H1 (cell line): ENCODE results near the gene RARB. TPM values are rescaled to one million over a fixed set of nuclear protein-coding genes. Genes with fewer than 3 reads are reported as not detected.

Source experiments
- CBX5 ChIP-seq: fragments of 300-800, 300-1000 bp; sonication (generic); IDR thresholded peaks from 2 replicates; pipeline ENCODE4 v1.7.1; 2016; ENCODE audit warnings: antibody characterized with exemption, low read length, low read depth
- polyA plus RNA-seq, 7 experiments: library from polyadenylated mRNA; depleted of rRNA in 3 of 7; stranded (reverse) in 5 of 7; unstranded in 2 of 7; fragments of >200 nt in 5 of 7; fragments of 200-250 nt in 2 of 7; gene quantifications; 1 replicate in 5 of 7; 2 replicates in 1 of 7; 4 replicates in 1 of 7; pipeline versions ENCODE4 v1.2.1 to v1.2.3, GENCODE V29; 2011 to 2013; ENCODE audit warnings: missing spikeins in 2 of 7, mixed read lengths in 2 of 7
- total RNA-seq: library from RNA; stranded (reverse); fragmentation: NEBNext Ultra II Directional; extraction: Animal tissue kit (Norgen Biotek cat#: 25700); gene quantifications from 2 replicates; pipeline ENCODE4 v1.2.1, GENCODE V29; 2021

Gene RARB
- total and polyA plus RNA-seq, 2 of the 8 experiments (the other 6 are each of a cell fraction or from before 2014, with no cell fraction given): 0.15 to 0.22 TPM

DNA sequence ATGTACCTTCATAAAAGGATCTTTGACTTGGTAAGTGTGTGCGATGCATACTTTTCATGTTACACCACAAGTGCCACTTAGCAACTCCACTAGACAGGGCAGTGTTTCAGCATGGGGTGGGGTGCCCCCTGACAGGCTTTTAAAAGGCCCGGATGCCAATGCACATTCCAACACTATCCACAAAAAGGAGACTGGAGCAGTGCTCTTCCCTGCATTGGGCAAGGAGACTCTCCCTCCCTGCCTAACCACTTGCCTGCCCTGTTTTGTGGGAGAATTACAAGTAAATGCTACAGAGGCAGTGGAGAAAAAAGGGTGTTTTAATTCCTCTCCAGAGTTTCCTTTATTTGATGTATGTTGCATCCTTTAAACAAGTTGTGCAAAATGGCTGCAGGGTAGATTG, 1.7 kb upstream of the RARB start (continued):
- no peak for TF ChIP-seq CBX5
